PFSK-1 (cell line): ENCODE results near the gene RAB3GAP1.

ENCODE experiments used
- FOXP2 ChIP-seq: optimal IDR thresholded peaks from 2 replicates; pipeline ENCODE3; 2011; ENCODE audit warnings: borderline replicate concordance, control low read depth, inconsistent platforms; ENCODE audit not compliant: insufficient read depth; ENCODE audit errors: extremely low read length, extremely low read depth
- POLR2AphosphoS5 ChIP-seq: IDR thresholded peaks from 2 replicates; pipeline ENCODE4 v1.6.1; 2012; ENCODE audit warnings: low read depth, mild to moderate bottlenecking, control low read depth, low read length, moderate library complexity
- REST ChIP-seq, 2 experiments: IDR thresholded peaks; 2 replicates each; pipeline versions ENCODE4 v1.6.1 to v1.8.0; 2011 to 2012; ENCODE audit warnings: low read depth in 2 of 2, low read length in 2 of 2, control low read depth in 1 of 2, inconsistent platforms in 1 of 2, mild to moderate bottlenecking in 1 of 2, moderate library complexity in 1 of 2; ENCODE audit not compliant: insufficient read depth in 1 of 2
- SIN3A ChIP-seq: IDR thresholded peaks from 2 replicates; pipeline ENCODE4 v1.6.1; 2012; ENCODE audit warnings: mild to moderate bottlenecking, low read length, moderate library complexity, borderline replicate concordance; ENCODE audit not compliant: insufficient read depth
- TAF1 ChIP-seq: IDR thresholded peaks from 2 replicates; pipeline ENCODE4 v1.6.1; 2012; ENCODE audit warnings: low read length, control low read depth, borderline replicate concordance; ENCODE audit not compliant: insufficient read depth

- TF ChIP-seq TAF1 (no peak), POLR2AphosphoS5 (no peak), REST (IDR thresholded peaks at IDR 0.05; ENCODE audit: insufficient read depth in 1 of 2, low read depth in 2 of 2, low read length in 2 of 2) (no peak), SIN3A (no peak), FOXP2 (no peak)
These were observed 67.5 kb downstream of the RAB3GAP1 start for GRCh38 chr2:135119582-135119981.
